Endothelial cell of umbilical vein (primary cell): Measurements from ENCODE around the gene FIG4. TPM values are rescaled to one million over a fixed set of nuclear protein-coding genes. Genes with fewer than 3 reads are reported as not detected.

ENCODE experiments used
- BruUV-seq: library from RNA; stranded (reverse); fragments of 400-500 nt; replicated peaks from 2 replicates; lab custom pipeline; 2021; lab: Mats Ljungman, UMichigan
- CTCF ChIA-PET: fragments of 300-600, 350-600 bp; sonication (Branson Sonifier 250); formaldehyde crosslinking; loops from one replicate; lab custom pipeline; 2021; ENCODE audit warnings: antibody characterized with exemption, inconsistent platforms; lab: Charles Lee
- POLR2A ChIA-PET: fragments of 300-600, 350-600 bp; sonication (Branson Sonifier 250); formaldehyde crosslinking; loops from one replicate; lab custom pipeline; 2021; ENCODE audit warnings: antibody characterized with exemption, inconsistent platforms; lab: Charles Lee
- DNase-seq: peaks from one replicate; pipeline ENCODE4 v3.0.0-alpha.2; 2011; ENCODE audit warnings: low read depth, low spot score
- FAIRE-seq: peaks from 2 replicates; lab custom pipeline; 2011; peaks lifted over from hg19 to GRCh38; lab: Jason Lieb, UNC
- H2AFZ ChIP-seq: 2 replicates; pipeline ENCODE4 v1.6.0; 2012; ENCODE audit warnings: low read depth, low read length, control low read depth, inconsistent platforms
- H3K27ac ChIP-seq: 2 replicates; pipeline ENCODE4 v1.5.1; 2011; ENCODE audit warnings: low read depth, mild to moderate bottlenecking, control low read depth, low read length, moderate library complexity; ENCODE audit not compliant: insufficient read depth
- H3K27me3 ChIP-seq, 2 experiments: 2 replicates each; pipeline versions ENCODE4 v1.6.0 to v1.6.1; 2011; ENCODE audit warnings: low read length in 2 of 2, mixed read lengths in 1 of 2; ENCODE audit not compliant: control insufficient read depth in 2 of 2, insufficient read depth in 2 of 2
- H3K36me3 ChIP-seq, 2 experiments: 2 replicates in 1 of 2; 3 replicates in 1 of 2; pipeline ENCODE4 v1.5.1; 2011; ENCODE audit warnings: low read length in 2 of 2, mild to moderate bottlenecking in 1 of 2, moderate library complexity in 1 of 2; ENCODE audit not compliant: control insufficient read depth in 2 of 2, insufficient read depth in 2 of 2; ENCODE audit errors: extremely low read depth in 1 of 2
- H3K4me1 ChIP-seq: 3 replicates; pipeline ENCODE4 v1.5.1; 2011; ENCODE audit warnings: mild to moderate bottlenecking, low read length; ENCODE audit not compliant: control insufficient read depth, insufficient read depth; ENCODE audit errors: extremely low read depth
- H3K4me2 ChIP-seq: 2 replicates; pipeline ENCODE4 v1.6.1; 2011; ENCODE audit warnings: low read length, control low read depth, mixed read lengths; ENCODE audit not compliant: insufficient read depth
- H3K4me3 ChIP-seq, 3 experiments: fragments of 200-600 bp in 1 of 3; sonication (generic), shearing (Covaris generic) in 1 of 3; replicated peaks in 1 of 3; 2 replicates each; pipeline ENCODE4 v1.5.1; 2011 to 2016; ENCODE audit warnings: control low read depth in 3 of 3, low read length in 3 of 3, mild to moderate bottlenecking in 2 of 3, inconsistent platforms in 1 of 3, low read depth in 1 of 3, moderate library complexity in 1 of 3; ENCODE audit not compliant: insufficient read depth in 1 of 3
- H3K79me2 ChIP-seq: 2 replicates; pipeline ENCODE4 v1.6.0; 2012; ENCODE audit warnings: low read length, inconsistent platforms; ENCODE audit not compliant: control insufficient read depth, insufficient read depth
- H3K9ac ChIP-seq: replicated peaks from 2 replicates; pipeline ENCODE3; 2011; ENCODE audit warnings: low read length, control low read depth; ENCODE audit not compliant: insufficient read depth; ENCODE audit errors: extremely low read depth
- H3K9me1 ChIP-seq: replicated peaks from 3 replicates; pipeline ENCODE4 v1.6.0; 2011; ENCODE audit warnings: mild to moderate bottlenecking, low read length; ENCODE audit not compliant: control insufficient read depth, insufficient read depth; ENCODE audit errors: extremely low read depth
- H3K9me3 ChIP-seq: replicated peaks from 2 replicates; pipeline ENCODE4 v1.5.1; 2012; ENCODE audit warnings: low read length, inconsistent platforms; ENCODE audit not compliant: control insufficient read depth, insufficient read depth
- H4K20me1 ChIP-seq: replicated peaks from 2 replicates; pipeline ENCODE3; 2011; ENCODE audit warnings: mild to moderate bottlenecking, low read length; ENCODE audit not compliant: control insufficient read depth, insufficient read depth; ENCODE audit errors: extremely low read depth
- EZH2 ChIP-seq: IDR thresholded peaks from 2 replicates; pipeline ENCODE4 v1.6.1; 2012; ENCODE audit warnings: borderline replicate concordance, low read depth, mild to moderate bottlenecking, moderate library complexity, low read length, inconsistent platforms; ENCODE audit not compliant: severe bottlenecking
- FOS ChIP-seq: IDR thresholded peaks from 2 replicates; pipeline ENCODE4 v1.6.1; 2011; ENCODE audit warnings: mild to moderate bottlenecking, low read length, moderate library complexity, borderline replicate concordance; ENCODE audit not compliant: insufficient read depth
- GATA2 ChIP-seq: IDR thresholded peaks from 2 replicates; pipeline ENCODE4 v1.7.0; 2011; ENCODE audit warnings: low read depth, mild to moderate bottlenecking, moderate library complexity, mixed read lengths, low read length; ENCODE audit not compliant: insufficient read length, insufficient read depth
- JUN ChIP-seq: IDR thresholded peaks from 2 replicates; pipeline ENCODE4 v1.6.1; 2011; ENCODE audit warnings: borderline replicate concordance, low read depth; ENCODE audit not compliant: insufficient read length, insufficient read depth
- MAX ChIP-seq: IDR thresholded peaks from 2 replicates; pipeline ENCODE4 v1.6.1; 2011; ENCODE audit not compliant: insufficient read depth, insufficient read length
- MYC ChIP-seq: IDR thresholded peaks from one replicate; pipeline ENCODE4 v1.6.1; 2011; ENCODE audit warnings: mild to moderate bottlenecking, low read depth, low read length
- POLR2A ChIP-seq: IDR thresholded peaks from 2 replicates; pipeline ENCODE4 v1.6.1; 2012; ENCODE audit warnings: low read depth, mild to moderate bottlenecking, control low read depth, low read length
- POLR2AphosphoS5 ChIP-seq: IDR thresholded peaks from 2 replicates; pipeline ENCODE4 v1.6.1; 2012; ENCODE audit warnings: low read depth, mild to moderate bottlenecking, control low read depth, low read length, moderate library complexity; ENCODE audit not compliant: insufficient read depth
- dilution Hi-C: fragments of 300-500 bp; cut with MboI; formaldehyde crosslinking; loops from one replicate; pipeline ENCODE4 v1.15.0; 2019; ENCODE audit warnings: low sequenced_read_pairs; ENCODE audit not compliant: extremely low pct_ligation_motif_present
- intact Hi-C: fragments of 100-400 bp; cut with micrococcal nuclease; formaldehyde crosslinking; loops from one replicate; pipeline ENCODE4 v1.10.0; 2022
- polyA plus RNA-seq, 4 experiments: library from polyadenylated mRNA; depleted of rRNA in 3 of 4; stranded (reverse) in 3 of 4; unstranded in 1 of 4; fragments of >200 nt; gene quantifications; 2 replicates each; pipeline versions ENCODE4 v1.2.1 to v1.2.3, GENCODE V29; 2011 to 2012; ENCODE audit warnings: missing spikeins in 1 of 4
- total RNA-seq: library from RNA; stranded (reverse); gene quantifications from 2 replicates; pipeline ENCODE4 v1.2.3, GENCODE V29; 2021
- TF ChIP-seq, protein P1 (sequence below), 2 donors: IDR thresholded peaks; 1 replicate in 1 of 2; 2 replicates in 1 of 2; pipeline ENCODE4 v1.5.1; 2011; ENCODE audit warnings: low read length in 2 of 2, mild to moderate bottlenecking in 2 of 2, moderate library complexity in 2 of 2, control low read depth in 1 of 2, inconsistent platforms in 1 of 2, low read depth in 1 of 2; ENCODE audit not compliant: insufficient read depth in 1 of 2; ENCODE audit errors: extremely low read depth in 1 of 2

FIG4 gene
- total and polyA plus RNA-seq, 2 donors (not counting 3 experiments of a cell fraction or from before 2014, with no cell fraction given) = 7.9 to 12.2 TPM

- no peak for FAIRE-seq
Observed at GRCh38 chr6:109807881-109808280, 116.8 kb downstream of the FIG4 start.

More at GRCh38 chr6:109807881-109808280, 116.8 kb downstream of the FIG4 start:
- dilution Hi-C loops = no loop called here
- ChIA-PET CTCF (no interaction called here), POLR2A (no interaction called here)
- H3K9me1 ChIP-seq = no peaks in the 10 kb centered on the region
- H2AFZ ChIP-seq = no peak overlapping the region
- no peak for TF ChIP-seq EZH2
- no peak for TF ChIP-seq MYC
- TF ChIP-seq POLR2AphosphoS5 = no peak
- TF ChIP-seq JUN = no peak
- TF ChIP-seq, protein P1, sequence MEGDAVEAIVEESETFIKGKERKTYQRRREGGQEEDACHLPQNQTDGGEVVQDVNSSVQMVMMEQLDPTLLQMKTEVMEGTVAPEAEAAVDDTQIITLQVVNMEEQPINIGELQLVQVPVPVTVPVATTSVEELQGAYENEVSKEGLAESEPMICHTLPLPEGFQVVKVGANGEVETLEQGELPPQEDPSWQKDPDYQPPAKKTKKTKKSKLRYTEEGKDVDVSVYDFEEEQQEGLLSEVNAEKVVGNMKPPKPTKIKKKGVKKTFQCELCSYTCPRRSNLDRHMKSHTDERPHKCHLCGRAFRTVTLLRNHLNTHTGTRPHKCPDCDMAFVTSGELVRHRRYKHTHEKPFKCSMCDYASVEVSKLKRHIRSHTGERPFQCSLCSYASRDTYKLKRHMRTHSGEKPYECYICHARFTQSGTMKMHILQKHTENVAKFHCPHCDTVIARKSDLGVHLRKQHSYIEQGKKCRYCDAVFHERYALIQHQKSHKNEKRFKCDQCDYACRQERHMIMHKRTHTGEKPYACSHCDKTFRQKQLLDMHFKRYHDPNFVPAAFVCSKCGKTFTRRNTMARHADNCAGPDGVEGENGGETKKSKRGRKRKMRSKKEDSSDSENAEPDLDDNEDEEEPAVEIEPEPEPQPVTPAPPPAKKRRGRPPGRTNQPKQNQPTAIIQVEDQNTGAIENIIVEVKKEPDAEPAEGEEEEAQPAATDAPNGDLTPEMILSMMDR (IDR thresholded peaks at IDR 0.05; ENCODE audit: extremely low read depth in 1 of 2, insufficient read depth in 1 of 2, low read depth in 1 of 2, low read length in 2 of 2) = no peak
- no peak for TF ChIP-seq GATA2
- TF ChIP-seq POLR2A = no peak
- no peak for TF ChIP-seq FOS
- no peak for TF ChIP-seq MAX
- DNase-seq = no peak
- no peaks in the 10 kb centered on the region for H3K9me3 ChIP-seq
- no peak overlapping the region for H3K9ac ChIP-seq
- BruUV-seq = no TSS peak
- no peak overlapping the region for H3K27ac ChIP-seq
- H4K20me1 ChIP-seq = no peaks in the 10 kb centered on the region
- no peaks in the 10 kb centered on the region for H3K27me3 ChIP-seq
- no peaks in the 10 kb centered on the region for H3K36me3 ChIP-seq
- H3K4me2 ChIP-seq = no peak overlapping the region
- H3K79me2 ChIP-seq = no peaks in the 10 kb centered on the region
- H3K4me1 ChIP-seq = no peaks in the 10 kb centered on the region
- H3K4me3 ChIP-seq = no peak overlapping the region
- intact Hi-C loops = no loop called here
